PFSK-1 (cell line): ENCODE data around the gene OR6B1.

ENCODE experiments used
- FOXP2 ChIP-seq: optimal IDR thresholded peaks from 2 replicates; pipeline ENCODE3; 2011; ENCODE audit warnings: borderline replicate concordance, control low read depth, inconsistent platforms; ENCODE audit not compliant: insufficient read depth; ENCODE audit errors: extremely low read length, extremely low read depth
- POLR2AphosphoS5 ChIP-seq: IDR thresholded peaks from 2 replicates; pipeline ENCODE4 v1.6.1; 2012; ENCODE audit warnings: low read depth, mild to moderate bottlenecking, control low read depth, low read length, moderate library complexity
- SIN3A ChIP-seq: IDR thresholded peaks from 2 replicates; pipeline ENCODE4 v1.6.1; 2012; ENCODE audit warnings: mild to moderate bottlenecking, low read length, moderate library complexity, borderline replicate concordance; ENCODE audit not compliant: insufficient read depth
- TAF1 ChIP-seq: IDR thresholded peaks from 2 replicates; pipeline ENCODE4 v1.6.1; 2012; ENCODE audit warnings: low read length, control low read depth, borderline replicate concordance; ENCODE audit not compliant: insufficient read depth
- TF ChIP-seq, protein P1 (sequence below), 2 experiments: IDR thresholded peaks; 2 replicates each; pipeline versions ENCODE4 v1.6.1 to v1.8.0; 2011 to 2012; ENCODE audit warnings: low read depth in 2 of 2, low read length in 2 of 2, control low read depth in 1 of 2, inconsistent platforms in 1 of 2, mild to moderate bottlenecking in 1 of 2, moderate library complexity in 1 of 2; ENCODE audit not compliant: insufficient read depth in 1 of 2

Gene OR6B1

DNA sequence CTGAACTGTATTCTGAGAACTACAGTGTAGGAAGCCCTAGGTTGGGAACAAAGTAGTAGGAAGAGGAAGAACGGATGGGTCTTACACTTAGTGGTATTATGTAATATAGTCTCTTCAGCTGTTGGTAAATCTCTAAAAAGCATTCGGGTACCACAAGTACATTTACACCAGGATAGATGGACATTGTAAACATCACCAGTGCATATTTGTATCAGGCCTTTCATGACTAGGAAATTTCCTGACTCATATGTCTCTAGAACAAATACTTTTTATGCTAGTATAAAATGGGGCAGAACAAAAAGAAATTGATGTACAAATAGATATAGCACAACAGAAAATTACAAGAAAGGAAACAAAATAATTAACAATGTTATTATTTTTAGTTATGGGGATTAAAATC is 21.5 kb upstream of the OR6B1 start:
- TF ChIP-seq POLR2AphosphoS5 (no peak), FOXP2 (no peak), SIN3A (no peak)

DNA sequence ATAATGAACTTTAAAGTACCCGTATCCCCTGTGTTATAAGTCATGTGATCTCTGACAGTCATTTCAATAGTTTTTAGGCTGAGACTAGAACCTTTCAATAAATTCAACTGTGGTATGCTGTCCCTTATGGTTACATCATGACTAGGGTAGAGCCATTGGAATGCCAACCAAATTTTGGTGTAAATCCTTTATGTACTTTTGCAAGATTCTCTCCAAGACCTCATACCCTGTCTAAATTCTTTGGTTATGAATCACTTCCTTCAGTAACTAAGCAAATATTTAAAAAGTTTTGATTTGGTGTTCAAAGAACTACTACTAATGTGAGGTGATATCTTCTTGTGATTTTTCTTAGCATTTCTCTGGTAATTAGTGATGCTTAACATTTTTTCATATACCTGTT is 20.8 kb upstream of the OR6B1 start:
- TF ChIP-seq POLR2AphosphoS5 (no peak), FOXP2 (no peak), TAF1 (no peak), SIN3A (no peak)
- TF ChIP-seq, protein P1, sequence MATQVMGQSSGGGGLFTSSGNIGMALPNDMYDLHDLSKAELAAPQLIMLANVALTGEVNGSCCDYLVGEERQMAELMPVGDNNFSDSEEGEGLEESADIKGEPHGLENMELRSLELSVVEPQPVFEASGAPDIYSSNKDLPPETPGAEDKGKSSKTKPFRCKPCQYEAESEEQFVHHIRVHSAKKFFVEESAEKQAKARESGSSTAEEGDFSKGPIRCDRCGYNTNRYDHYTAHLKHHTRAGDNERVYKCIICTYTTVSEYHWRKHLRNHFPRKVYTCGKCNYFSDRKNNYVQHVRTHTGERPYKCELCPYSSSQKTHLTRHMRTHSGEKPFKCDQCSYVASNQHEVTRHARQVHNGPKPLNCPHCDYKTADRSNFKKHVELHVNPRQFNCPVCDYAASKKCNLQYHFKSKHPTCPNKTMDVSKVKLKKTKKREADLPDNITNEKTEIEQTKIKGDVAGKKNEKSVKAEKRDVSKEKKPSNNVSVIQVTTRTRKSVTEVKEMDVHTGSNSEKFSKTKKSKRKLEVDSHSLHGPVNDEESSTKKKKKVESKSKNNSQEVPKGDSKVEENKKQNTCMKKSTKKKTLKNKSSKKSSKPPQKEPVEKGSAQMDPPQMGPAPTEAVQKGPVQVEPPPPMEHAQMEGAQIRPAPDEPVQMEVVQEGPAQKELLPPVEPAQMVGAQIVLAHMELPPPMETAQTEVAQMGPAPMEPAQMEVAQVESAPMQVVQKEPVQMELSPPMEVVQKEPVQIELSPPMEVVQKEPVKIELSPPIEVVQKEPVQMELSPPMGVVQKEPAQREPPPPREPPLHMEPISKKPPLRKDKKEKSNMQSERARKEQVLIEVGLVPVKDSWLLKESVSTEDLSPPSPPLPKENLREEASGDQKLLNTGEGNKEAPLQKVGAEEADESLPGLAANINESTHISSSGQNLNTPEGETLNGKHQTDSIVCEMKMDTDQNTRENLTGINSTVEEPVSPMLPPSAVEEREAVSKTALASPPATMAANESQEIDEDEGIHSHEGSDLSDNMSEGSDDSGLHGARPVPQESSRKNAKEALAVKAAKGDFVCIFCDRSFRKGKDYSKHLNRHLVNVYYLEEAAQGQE (IDR thresholded peaks at IDR 0.05; ENCODE audit: insufficient read depth in 1 of 2, low read depth in 2 of 2, low read length in 2 of 2), result no peak

DNA sequence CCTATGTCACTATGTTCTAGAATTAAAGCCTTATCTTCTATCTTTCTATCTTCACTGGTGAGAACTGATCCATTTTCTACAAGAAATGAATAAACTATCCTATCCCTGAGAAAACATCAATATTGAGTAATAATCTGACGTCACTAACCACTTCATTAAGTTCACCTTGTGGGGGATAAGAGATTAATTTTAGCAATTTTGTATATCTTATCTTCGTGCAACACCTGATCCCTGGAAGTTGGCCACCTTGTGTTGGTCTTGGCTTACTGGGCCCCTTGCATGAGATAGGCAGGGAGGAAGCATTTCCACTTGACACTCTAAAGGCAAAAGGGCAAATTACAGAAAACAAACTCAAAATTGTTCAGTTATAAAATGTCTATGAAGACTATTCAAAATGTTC is 20.1 kb upstream of the OR6B1 start:
- TF ChIP-seq FOXP2 (no peak), SIN3A (no peak), POLR2AphosphoS5 (no peak)

DNA sequence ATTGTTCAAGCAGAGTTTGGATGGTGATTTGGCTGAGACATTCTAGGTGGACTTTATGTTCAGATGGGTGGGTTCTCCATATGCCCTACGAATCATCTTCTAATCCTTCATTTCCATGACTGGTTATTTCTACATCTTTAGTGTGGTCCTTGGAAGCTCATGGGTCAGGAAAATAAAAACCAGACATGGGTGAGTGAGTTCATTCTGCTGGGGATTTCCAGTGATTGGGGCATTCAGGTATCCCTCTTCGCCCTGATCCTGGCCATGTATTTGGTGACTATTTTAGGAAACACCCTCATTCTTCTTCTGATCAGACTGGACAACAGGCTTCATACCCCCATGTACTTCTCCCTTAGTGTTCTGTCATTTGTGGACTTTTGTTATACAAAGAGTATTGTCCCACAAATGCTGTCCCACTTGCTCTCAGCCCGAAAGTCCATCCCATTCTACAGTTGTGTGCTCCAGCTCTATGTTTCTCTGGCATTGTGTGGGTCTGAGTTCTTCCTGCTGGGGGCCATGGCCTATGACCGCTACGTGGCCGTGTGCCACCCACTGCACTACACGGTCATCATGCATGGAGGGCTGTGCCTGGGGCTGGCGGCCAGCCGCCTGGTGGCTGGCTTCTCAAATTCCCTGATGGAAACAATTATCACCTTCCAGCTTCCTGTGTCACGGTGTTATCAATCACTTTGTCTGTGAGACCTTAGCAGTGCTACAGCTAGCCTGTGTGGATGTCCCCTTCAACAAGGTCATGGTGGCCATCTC is 19.2 kb upstream of the OR6B1 start:
- TF ChIP-seq POLR2AphosphoS5, result no peak
- TF ChIP-seq, protein P1 (IDR thresholded peaks at IDR 0.05; ENCODE audit: insufficient read depth in 1 of 2, low read depth in 2 of 2, low read length in 2 of 2), result no peak
- no peak for TF ChIP-seq FOXP2

DNA sequence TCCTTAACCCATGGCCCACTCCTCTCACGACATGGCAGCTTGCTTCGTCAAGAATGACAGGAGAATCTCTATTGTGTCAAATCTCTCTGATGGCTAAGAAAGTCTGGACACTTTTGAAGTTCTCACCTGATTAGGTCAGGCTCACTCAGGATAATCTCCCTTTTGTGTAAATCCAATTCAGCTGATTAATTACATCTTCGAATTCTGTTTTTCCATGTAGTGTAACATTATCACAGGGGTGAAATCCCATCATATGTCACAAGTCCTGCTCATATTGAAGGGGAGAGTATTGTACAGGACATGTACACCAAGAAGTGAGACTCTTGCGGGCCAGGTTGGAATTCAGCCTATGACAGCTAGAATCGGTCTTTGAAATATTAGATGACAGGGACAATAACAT is 16.2 kb upstream of the OR6B1 start:
- TF ChIP-seq FOXP2, result no peak
- no peak for TF ChIP-seq SIN3A
- no peak for TF ChIP-seq TAF1
- TF ChIP-seq, protein P1 (IDR thresholded peaks at IDR 0.05; ENCODE audit: insufficient read depth in 1 of 2, low read depth in 2 of 2, low read length in 2 of 2), result no peak
- TF ChIP-seq POLR2AphosphoS5, result no peak

DNA sequence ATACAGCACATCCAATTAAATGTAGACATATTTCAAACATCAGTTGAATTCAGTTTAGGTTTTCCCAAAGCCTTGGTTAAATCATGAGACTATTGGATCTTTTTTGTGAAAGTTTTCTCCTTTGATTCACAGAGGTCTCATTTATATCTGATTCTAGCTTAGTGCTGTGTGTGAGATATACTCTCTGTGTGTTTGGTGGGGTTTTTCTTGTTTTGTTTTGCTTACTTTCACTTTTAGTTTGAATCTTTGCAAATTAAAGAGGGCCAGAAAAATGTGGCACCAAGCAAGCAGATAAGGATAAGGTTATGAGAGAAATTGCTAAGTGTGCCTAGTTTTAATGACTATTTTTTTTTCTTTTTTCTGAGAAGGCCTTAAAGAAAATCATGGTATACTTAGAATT is 12.6 kb upstream of the OR6B1 start:
- TF ChIP-seq POLR2AphosphoS5, result no peak
- TF ChIP-seq, protein P1 (IDR thresholded peaks at IDR 0.05; ENCODE audit: insufficient read depth in 1 of 2, low read depth in 2 of 2, low read length in 2 of 2), result no peak
- TF ChIP-seq TAF1, result no peak
- no peak for TF ChIP-seq SIN3A
- no peak for TF ChIP-seq FOXP2
